A673 (cell line): ENCODE measurements around the gene MAX.

Source experiments
- EZH2 ChIP-seq: fragments of 200-600 bp; sonication (generic); IDR thresholded peaks from 2 replicates; pipeline ENCODE4 v1.6.1; 2017; ENCODE audit warnings: borderline replicate concordance, low read depth, mild to moderate bottlenecking, mixed read lengths, antibody characterized with exemption, low read length; ENCODE audit not compliant: poor library complexity, severe bottlenecking
- TF ChIP-seq, protein P1 (sequence below): fragments of 300-800, 200-600 bp; sonication (generic); conservative IDR thresholded peaks from 2 replicates; pipeline ENCODE4 v1.5.1; 2017; ENCODE audit warnings: low read depth, mild to moderate bottlenecking, antibody characterized with exemption, low read length, moderate library complexity, mixed read lengths

DNA sequence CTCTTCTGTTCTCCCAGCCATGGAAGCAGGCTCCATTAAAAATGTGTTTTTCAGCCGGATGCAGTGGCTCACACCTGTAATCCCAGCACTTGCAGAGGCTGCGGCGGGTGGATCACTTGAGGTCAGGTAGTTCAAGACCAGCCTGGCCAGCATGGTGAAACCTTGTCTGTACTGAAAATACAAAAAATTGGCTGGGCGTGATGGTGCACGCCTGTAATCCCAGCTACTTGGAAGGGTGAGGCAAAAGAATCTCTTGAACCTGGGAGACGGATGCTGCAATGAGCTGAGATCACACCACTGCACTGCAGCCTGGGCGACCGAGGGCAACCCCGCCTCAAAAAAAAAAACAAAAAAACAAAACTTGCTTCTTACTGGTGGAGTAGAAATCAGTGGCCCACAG is 75.8 kb downstream of the MAX start:
- TF ChIP-seq, protein P1, sequence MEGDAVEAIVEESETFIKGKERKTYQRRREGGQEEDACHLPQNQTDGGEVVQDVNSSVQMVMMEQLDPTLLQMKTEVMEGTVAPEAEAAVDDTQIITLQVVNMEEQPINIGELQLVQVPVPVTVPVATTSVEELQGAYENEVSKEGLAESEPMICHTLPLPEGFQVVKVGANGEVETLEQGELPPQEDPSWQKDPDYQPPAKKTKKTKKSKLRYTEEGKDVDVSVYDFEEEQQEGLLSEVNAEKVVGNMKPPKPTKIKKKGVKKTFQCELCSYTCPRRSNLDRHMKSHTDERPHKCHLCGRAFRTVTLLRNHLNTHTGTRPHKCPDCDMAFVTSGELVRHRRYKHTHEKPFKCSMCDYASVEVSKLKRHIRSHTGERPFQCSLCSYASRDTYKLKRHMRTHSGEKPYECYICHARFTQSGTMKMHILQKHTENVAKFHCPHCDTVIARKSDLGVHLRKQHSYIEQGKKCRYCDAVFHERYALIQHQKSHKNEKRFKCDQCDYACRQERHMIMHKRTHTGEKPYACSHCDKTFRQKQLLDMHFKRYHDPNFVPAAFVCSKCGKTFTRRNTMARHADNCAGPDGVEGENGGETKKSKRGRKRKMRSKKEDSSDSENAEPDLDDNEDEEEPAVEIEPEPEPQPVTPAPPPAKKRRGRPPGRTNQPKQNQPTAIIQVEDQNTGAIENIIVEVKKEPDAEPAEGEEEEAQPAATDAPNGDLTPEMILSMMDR: no peak
- no peak for TF ChIP-seq EZH2
